ENCODE results near the gene GPN2.

GPN2 gene

GRCh38 chr1:26832249-26832960 is 57.7 kb downstream of the GPN2 start:
- Histone ChIP-seq H3K27ac (ENCODE audit: low read length) (no peak overlapping the region), H3K9me3 (ENCODE audit: control insufficient read depth, insufficient read depth, low read length) (no peaks in the 10 kb centered on the region)
- no CpG with 5 or more reads among the region's 16 CpGs for WGBS (ENCODE audit: insufficient coverage, insufficient read length)

GRCh38 chr1:26831546-26832248 is 58.4 kb downstream of the GPN2 start:
- H3K36me3 ChIP-seq (ENCODE audit: control insufficient read depth, insufficient read depth, low read length), result peaks cover 8% of the 10 kb centered on the region; the same call in 1 of the 2 replicates
- no peaks in the 10 kb centered on the region for H3K27me3 ChIP-seq (ENCODE audit: control insufficient read depth, insufficient read depth, low read length)
- no CpG with 5 or more reads among the region's 3 CpGs for WGBS (ENCODE audit: insufficient coverage, insufficient read length)
- no peak overlapping the region for H3K27ac ChIP-seq (ENCODE audit: low read length)
- H3K4me3 ChIP-seq (ENCODE audit: low read length), result no peak overlapping the region
- no peaks in the 10 kb centered on the region for H3K4me1 ChIP-seq (ENCODE audit: control insufficient read depth, insufficient read depth, low read length)
- DNase-seq (ENCODE audit: low read depth, low spot score), result no peak
- H3K9me3 ChIP-seq (ENCODE audit: control insufficient read depth, insufficient read depth, low read length), result no peaks in the 10 kb centered on the region

More at GRCh38 chr1:26832249-26832960, 57.7 kb downstream of the GPN2 start:
- Histone ChIP-seq H3K4me1 (ENCODE audit: control insufficient read depth, insufficient read depth, low read length) (no peaks in the 10 kb centered on the region), H3K27me3 (ENCODE audit: control insufficient read depth, insufficient read depth, low read length) (no peaks in the 10 kb centered on the region), H3K4me3 (ENCODE audit: low read length) (no peak overlapping the region), H3K36me3 (ENCODE audit: control insufficient read depth, insufficient read depth, low read length) (peaks cover 8% of the 10 kb centered on the region; the same call in 1 of the 2 replicates)
- DNase-seq (ENCODE audit: low read depth, low spot score), result no peak

GRCh38 chr1:26831059-26831458 is 59.0 kb downstream of the GPN2 start:
- DNase-seq (ENCODE audit: low read depth, low spot score), result no peak
- Histone ChIP-seq H3K9me3 (ENCODE audit: control insufficient read depth, insufficient read depth, low read length) (no peaks in the 10 kb centered on the region), H3K27me3 (ENCODE audit: control insufficient read depth, insufficient read depth, low read length) (no peaks in the 10 kb centered on the region), H3K36me3 (ENCODE audit: control insufficient read depth, insufficient read depth, low read length) (peaks cover 8% of the 10 kb centered on the region; the same call in 1 of the 2 replicates), H3K27ac (ENCODE audit: low read length) (no peak overlapping the region), H3K4me1 (ENCODE audit: control insufficient read depth, insufficient read depth, low read length) (no peaks in the 10 kb centered on the region), H3K4me3 (ENCODE audit: low read length) (no peak overlapping the region)
- WGBS (ENCODE audit: insufficient coverage, insufficient read length), result no CpG with 5 or more reads among the region's 3 CpGs

GRCh38 chr1:26829184-26829911 is 60.7 kb downstream of the GPN2 start:
- H3K36me3 ChIP-seq (ENCODE audit: control insufficient read depth, insufficient read depth, low read length), result peaks cover 8% of the 10 kb centered on the region; the same call in 1 of the 2 replicates
- no peak overlapping the region for H3K4me3 ChIP-seq (ENCODE audit: low read length)
- no peaks in the 10 kb centered on the region for H3K4me1 ChIP-seq (ENCODE audit: control insufficient read depth, insufficient read depth, low read length)
- no CpG with 5 or more reads among the region's 6 CpGs for WGBS (ENCODE audit: insufficient coverage, insufficient read length)
- H3K27ac ChIP-seq (ENCODE audit: low read length), result no peak overlapping the region
- no peaks in the 10 kb centered on the region for H3K27me3 ChIP-seq (ENCODE audit: control insufficient read depth, insufficient read depth, low read length)
- H3K9me3 ChIP-seq (ENCODE audit: control insufficient read depth, insufficient read depth, low read length), result no peaks in the 10 kb centered on the region
- no peak for DNase-seq (ENCODE audit: low read depth, low spot score)

GRCh38 chr1:26828411-26828991 is 61.6 kb downstream of the GPN2 start:
- H3K4me1 ChIP-seq (ENCODE audit: control insufficient read depth, insufficient read depth, low read length), result no peaks in the 10 kb centered on the region
- no peak overlapping the region for H3K4me3 ChIP-seq (ENCODE audit: low read length)
- 0 out of 2 replicates have a peak, but pooled peaks cover 5% of the 10 kb centered on the region for H3K36me3 ChIP-seq (ENCODE audit: control insufficient read depth, insufficient read depth, low read length)
- WGBS (ENCODE audit: insufficient coverage, insufficient read length), result no CpG with 5 or more reads among the region's 4 CpGs
- H3K27ac ChIP-seq (ENCODE audit: low read length), result no peak overlapping the region
- H3K9me3 ChIP-seq (ENCODE audit: control insufficient read depth, insufficient read depth, low read length), result no peaks in the 10 kb centered on the region
- no peak for DNase-seq (ENCODE audit: low read depth, low spot score)
- H3K27me3 ChIP-seq (ENCODE audit: control insufficient read depth, insufficient read depth, low read length), result no peaks in the 10 kb centered on the region

GRCh38 chr1:26827663-26828062 is 62.4 kb downstream of the GPN2 start:
- no peaks in the 10 kb centered on the region for H3K27me3 ChIP-seq (ENCODE audit: control insufficient read depth, insufficient read depth, low read length)
- no peaks in the 10 kb centered on the region for H3K9me3 ChIP-seq (ENCODE audit: control insufficient read depth, insufficient read depth, low read length)
- no peaks in the 10 kb centered on the region for H3K4me1 ChIP-seq (ENCODE audit: control insufficient read depth, insufficient read depth, low read length)
- WGBS (ENCODE audit: insufficient coverage, insufficient read length), result no CpG with 5 or more reads among the region's 11 CpGs
- H3K36me3 ChIP-seq (ENCODE audit: control insufficient read depth, insufficient read depth, low read length), result 0 out of 2 replicates have a peak, but pooled peaks cover 5% of the 10 kb centered on the region
- no peak overlapping the region for H3K27ac ChIP-seq (ENCODE audit: low read length)
- DNase-seq (ENCODE audit: low read depth, low spot score), result no peak
- no peak overlapping the region; the same call in 1 of the 2 replicates for H3K4me3 ChIP-seq (ENCODE audit: low read length)

- Histone ChIP-seq H3K4me1 (ENCODE audit: control insufficient read depth, insufficient read depth, low read length) (no peaks in the 10 kb centered on the region), H3K4me3 (ENCODE audit: low read length) (peak overlapping the region; percentile 81), H3K9me3 (ENCODE audit: control insufficient read depth, insufficient read depth, low read length) (no peaks in the 10 kb centered on the region), H3K27me3 (ENCODE audit: control insufficient read depth, insufficient read depth, low read length) (no peaks in the 10 kb centered on the region), H3K36me3 (ENCODE audit: control insufficient read depth, insufficient read depth, low read length) (0 out of 2 replicates have a peak, but pooled peaks cover 3% of the 10 kb centered on the region), H3K27ac (ENCODE audit: low read length) (no peak overlapping the region)
- WGBS (ENCODE audit: insufficient coverage, insufficient read length), result no CpG with 5 or more reads among the region's 17 CpGs
- no peak for DNase-seq (ENCODE audit: low read depth, low spot score)
Measured at GRCh38 chr1:26827106-26827604, 62.9 kb downstream of the GPN2 start.

GRCh38 chr1:26826261-26827105 is 63.6 kb downstream of the GPN2 start, which contains the start of gene ZDHHC18:
Gene ZDHHC18, plus strand, starts transcription at chr1:26826688. Its CDS starts 117 bp downstream, at chr1:26826805.
- H3K4me3 ChIP-seq (ENCODE audit: low read length), result peak within 1 kb of the TSS; percentile 81
- peak; percentile 16 for DNase-seq (ENCODE audit: low read depth, low spot score)
- H3K27me3 ChIP-seq (ENCODE audit: control insufficient read depth, insufficient read depth, low read length), result no peaks in the 10 kb centered on the region
- H3K9me3 ChIP-seq (ENCODE audit: control insufficient read depth, insufficient read depth, low read length), result no peaks in the 10 kb centered on the region
- H3K27ac ChIP-seq (ENCODE audit: low read length), result no peak within 1 kb of the TSS
- no CpG with 5 or more reads among the region's 107 CpGs for WGBS (ENCODE audit: insufficient coverage, insufficient read length)
- 0 out of 2 replicates have a peak, but pooled peaks cover 1% of the 10 kb centered on the region for H3K36me3 ChIP-seq (ENCODE audit: control insufficient read depth, insufficient read depth, low read length)
- H3K4me1 ChIP-seq (ENCODE audit: control insufficient read depth, insufficient read depth, low read length), result no peaks in the 10 kb centered on the region

All from iPS DF 6.9 (cell line).